ENCODE measurements around the gene CSF3.

GRCh38 chr17:40038882-40039513, 23.8 kb downstream of the CSF3 start:
- TF ChIP-seq, protein P1, sequence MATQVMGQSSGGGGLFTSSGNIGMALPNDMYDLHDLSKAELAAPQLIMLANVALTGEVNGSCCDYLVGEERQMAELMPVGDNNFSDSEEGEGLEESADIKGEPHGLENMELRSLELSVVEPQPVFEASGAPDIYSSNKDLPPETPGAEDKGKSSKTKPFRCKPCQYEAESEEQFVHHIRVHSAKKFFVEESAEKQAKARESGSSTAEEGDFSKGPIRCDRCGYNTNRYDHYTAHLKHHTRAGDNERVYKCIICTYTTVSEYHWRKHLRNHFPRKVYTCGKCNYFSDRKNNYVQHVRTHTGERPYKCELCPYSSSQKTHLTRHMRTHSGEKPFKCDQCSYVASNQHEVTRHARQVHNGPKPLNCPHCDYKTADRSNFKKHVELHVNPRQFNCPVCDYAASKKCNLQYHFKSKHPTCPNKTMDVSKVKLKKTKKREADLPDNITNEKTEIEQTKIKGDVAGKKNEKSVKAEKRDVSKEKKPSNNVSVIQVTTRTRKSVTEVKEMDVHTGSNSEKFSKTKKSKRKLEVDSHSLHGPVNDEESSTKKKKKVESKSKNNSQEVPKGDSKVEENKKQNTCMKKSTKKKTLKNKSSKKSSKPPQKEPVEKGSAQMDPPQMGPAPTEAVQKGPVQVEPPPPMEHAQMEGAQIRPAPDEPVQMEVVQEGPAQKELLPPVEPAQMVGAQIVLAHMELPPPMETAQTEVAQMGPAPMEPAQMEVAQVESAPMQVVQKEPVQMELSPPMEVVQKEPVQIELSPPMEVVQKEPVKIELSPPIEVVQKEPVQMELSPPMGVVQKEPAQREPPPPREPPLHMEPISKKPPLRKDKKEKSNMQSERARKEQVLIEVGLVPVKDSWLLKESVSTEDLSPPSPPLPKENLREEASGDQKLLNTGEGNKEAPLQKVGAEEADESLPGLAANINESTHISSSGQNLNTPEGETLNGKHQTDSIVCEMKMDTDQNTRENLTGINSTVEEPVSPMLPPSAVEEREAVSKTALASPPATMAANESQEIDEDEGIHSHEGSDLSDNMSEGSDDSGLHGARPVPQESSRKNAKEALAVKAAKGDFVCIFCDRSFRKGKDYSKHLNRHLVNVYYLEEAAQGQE (IDR thresholded peaks at IDR 0.05; ENCODE audit: low read depth) = no peak
- no peak for TF ChIP-seq ZBTB7A (IDR thresholded peaks at IDR 0.05; ENCODE audit: low read depth)
- no peak for TF ChIP-seq CEBPB (IDR thresholded peaks at IDR 0.05)
- no peak for TF ChIP-seq EP300 (IDR thresholded peaks at IDR 0.05; ENCODE audit: borderline replicate concordance)
- 0 out of 2 replicates have a peak, but pooled peaks have one; percentile 25 for TF ChIP-seq NFIC (IDR thresholded peaks at IDR 0.05)
- TF ChIP-seq RAD21 (IDR thresholded peaks at IDR 0.05; ENCODE audit: low read depth) = peak; percentile 45
- TF ChIP-seq TAF1 (IDR thresholded peaks at IDR 0.05; ENCODE audit: low read depth) = no peak

Data from Ishikawa (cell line).